Measurements from ENCODE around the gene FBXL7. TPM values are rescaled to one million over a fixed set of nuclear protein-coding genes. Genes with fewer than 3 reads are reported as not detected.

FBXL7 gene
- total and polyA plus RNA-seq, 2 experiments from 2014 or later, result 3.2 to 7.5 TPM

DNA sequence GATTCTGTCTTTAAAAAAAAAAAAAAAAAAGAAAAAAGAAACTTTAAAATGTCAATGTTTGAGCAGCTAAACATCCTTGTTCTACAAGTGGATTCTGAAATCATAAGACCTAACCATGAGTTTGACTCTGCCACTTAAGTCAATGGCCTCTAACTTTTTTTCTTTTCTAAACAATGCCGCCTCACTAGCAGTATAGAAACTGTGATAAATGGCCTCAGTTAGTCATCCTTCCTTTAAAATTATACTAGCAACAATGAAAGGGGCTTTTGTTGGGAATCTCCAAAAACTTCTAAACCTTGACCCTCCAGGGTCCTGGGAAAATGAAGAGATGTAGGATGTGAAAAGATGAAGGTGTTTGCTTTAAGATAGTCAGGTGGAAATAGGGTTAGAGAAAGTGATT is 71.1 kb downstream of the FBXL7 start:
- no peak overlapping the region for H2AFZ ChIP-seq
- DNase-seq, result no peak
- no peak overlapping the region for H3K4me2 ChIP-seq (ENCODE audit: unreplicated experiment)
- peaks cover 48% of the 10 kb centered on the region for H3K79me2 ChIP-seq (ENCODE audit: insufficient read depth)
- no peaks in the 10 kb centered on the region for H3K36me3 ChIP-seq (ENCODE audit: low read depth)
- in situ Hi-C loops (cut with MboI), result no loop called here
- no peak overlapping the region for H3K27ac ChIP-seq
- no peaks in the 10 kb centered on the region; the same call in 1 of the 2 replicates for H4K20me1 ChIP-seq (ENCODE audit: insufficient read depth)
- 93 to 98% methylated on average over 1 of the region's 1 CpG for WGBS, 2 experiments (ENCODE audit: low coverage in 1 of 2, low lambda C conversion rate in 2 of 2, missing lambda C conversion rate in 2 of 2)
- H3K4me1 ChIP-seq (ENCODE audit: insufficient read depth), result peaks cover 26% of the 10 kb centered on the region
- TF ChIP-seq EZH2phosphoT487 (IDR thresholded peaks at IDR 0.05; ENCODE audit: insufficient read depth, low read depth), result no peak
- no peak for TF ChIP-seq EZH2 (IDR thresholded peaks at IDR 0.05; ENCODE audit: insufficient read depth, poor library complexity, severe bottlenecking)
- no peaks in the 10 kb centered on the region for H3K9me3 ChIP-seq (ENCODE audit: low read depth)
- H3F3A ChIP-seq (ENCODE audit: insufficient read depth), result peaks cover 15% of the 10 kb centered on the region; the same call in 1 of the 2 replicates
- H3K9me2 ChIP-seq (ENCODE audit: insufficient read depth), result no peaks in the 10 kb centered on the region
- no peak overlapping the region for H3K4me3 ChIP-seq
- no peaks in the 10 kb centered on the region for H3K27me3 ChIP-seq (replicated peaks; ENCODE audit: insufficient read depth)
- H3K9ac ChIP-seq, result no peak overlapping the region

DNA sequence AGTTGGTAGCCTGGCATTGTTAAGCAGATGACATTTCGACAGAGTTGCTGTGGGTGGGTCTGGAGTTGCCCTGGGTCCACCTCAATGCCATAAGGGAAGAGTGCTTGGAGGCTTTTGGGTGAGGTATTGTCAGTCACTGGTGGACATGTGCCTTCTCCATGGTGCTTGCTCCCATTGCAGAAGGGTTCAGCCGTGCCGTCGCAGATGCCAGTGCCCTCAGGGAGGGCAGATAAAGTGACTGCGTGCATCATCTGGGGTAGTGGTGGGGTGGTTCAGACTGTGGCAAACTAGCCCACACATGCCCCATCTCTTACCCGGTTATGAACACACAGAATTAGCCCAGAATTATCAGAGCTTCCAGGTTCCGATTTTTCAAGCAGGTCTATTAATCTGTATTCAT is 71.6 kb downstream of the FBXL7 start:
- peaks cover under 1% of the 10 kb centered on the region; the same call in 1 of the 2 replicates for H4K20me1 ChIP-seq (ENCODE audit: insufficient read depth)

DNA sequence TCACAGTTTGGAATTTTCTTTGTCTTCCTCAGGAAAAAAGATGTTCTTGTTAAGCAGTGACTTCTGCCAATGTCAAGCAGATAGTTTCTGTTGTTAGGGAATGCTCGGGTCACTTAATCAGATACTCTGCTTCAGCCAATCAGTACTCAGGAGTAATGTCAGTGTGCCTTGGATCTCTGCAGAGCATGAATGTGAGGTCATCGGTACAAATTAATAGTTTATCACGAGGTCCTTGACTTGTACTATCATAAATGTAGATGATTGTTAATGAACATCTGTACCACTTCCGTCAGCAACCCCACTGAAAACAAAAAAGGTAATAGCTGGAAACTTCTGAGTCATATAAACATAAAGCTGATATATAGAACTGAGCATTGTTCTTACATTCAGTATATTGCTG is 73.6 kb downstream of the FBXL7 start:
- peaks cover 6% of the 10 kb centered on the region; the same call in 1 of the 2 replicates for H4K20me1 ChIP-seq (ENCODE audit: insufficient read depth)
- H3K4me3 ChIP-seq, result no peak overlapping the region
- no peak overlapping the region for H3K27ac ChIP-seq
- H3F3A ChIP-seq (ENCODE audit: insufficient read depth), result peaks cover 3% of the 10 kb centered on the region; the same call in 1 of the 2 replicates
- no peak overlapping the region for H3K4me2 ChIP-seq (ENCODE audit: unreplicated experiment)
- H3K9me3 ChIP-seq (ENCODE audit: low read depth), result no peaks in the 10 kb centered on the region
- H3K27me3 ChIP-seq (replicated peaks; ENCODE audit: insufficient read depth), result no peaks in the 10 kb centered on the region
- peaks cover 72% of the 10 kb centered on the region for H3K79me2 ChIP-seq (ENCODE audit: insufficient read depth)
- no peak for DNase-seq
- no peak overlapping the region for H2AFZ ChIP-seq
- in situ Hi-C loops (cut with MboI), result no loop called here
- H3K4me1 ChIP-seq (ENCODE audit: insufficient read depth), result peaks cover 15% of the 10 kb centered on the region
- H3K36me3 ChIP-seq (ENCODE audit: low read depth), result no peaks in the 10 kb centered on the region
- no peaks in the 10 kb centered on the region for H3K9me2 ChIP-seq (ENCODE audit: insufficient read depth)
- no peak overlapping the region for H3K9ac ChIP-seq
- TF ChIP-seq EZH2phosphoT487 (IDR thresholded peaks at IDR 0.05; ENCODE audit: insufficient read depth, low read depth), result no peak
- no peak for TF ChIP-seq EZH2 (IDR thresholded peaks at IDR 0.05; ENCODE audit: insufficient read depth, poor library complexity, severe bottlenecking)
- WGBS, 2 experiments (ENCODE audit: low coverage in 1 of 2, low lambda C conversion rate in 2 of 2, missing lambda C conversion rate in 2 of 2), result 51 to 55% methylated on average over 4 of the region's 4 CpGs

More for the DNA sequence above, 71.6 kb downstream of the FBXL7 start:
- no peaks in the 10 kb centered on the region for H3K9me2 ChIP-seq (ENCODE audit: insufficient read depth)
- no peak overlapping the region for H3K4me3 ChIP-seq
- peaks cover 10% of the 10 kb centered on the region; the same call in 1 of the 2 replicates for H3F3A ChIP-seq (ENCODE audit: insufficient read depth)
- peaks cover 52% of the 10 kb centered on the region for H3K79me2 ChIP-seq (ENCODE audit: insufficient read depth)
- no peak overlapping the region for H3K9ac ChIP-seq
- WGBS, 2 experiments (ENCODE audit: low coverage in 1 of 2, low lambda C conversion rate in 2 of 2, missing lambda C conversion rate in 2 of 2), result 97 to 99% methylated on average over 7 of the region's 7 CpGs
- H3K36me3 ChIP-seq (ENCODE audit: low read depth), result no peaks in the 10 kb centered on the region
- H3K9me3 ChIP-seq (ENCODE audit: low read depth), result no peaks in the 10 kb centered on the region
- H3K27me3 ChIP-seq (replicated peaks; ENCODE audit: insufficient read depth), result no peaks in the 10 kb centered on the region
- no peak overlapping the region for H2AFZ ChIP-seq
- in situ Hi-C loops (cut with MboI), result no loop called here
- TF ChIP-seq EZH2 (IDR thresholded peaks at IDR 0.05; ENCODE audit: insufficient read depth, poor library complexity, severe bottlenecking) (no peak), EZH2phosphoT487 (IDR thresholded peaks at IDR 0.05; ENCODE audit: insufficient read depth, low read depth) (no peak)
- peaks cover 21% of the 10 kb centered on the region for H3K4me1 ChIP-seq (ENCODE audit: insufficient read depth)
- H3K4me2 ChIP-seq (ENCODE audit: unreplicated experiment), result no peak overlapping the region
- no peak overlapping the region for H3K27ac ChIP-seq
- DNase-seq, result no peak

DNA sequence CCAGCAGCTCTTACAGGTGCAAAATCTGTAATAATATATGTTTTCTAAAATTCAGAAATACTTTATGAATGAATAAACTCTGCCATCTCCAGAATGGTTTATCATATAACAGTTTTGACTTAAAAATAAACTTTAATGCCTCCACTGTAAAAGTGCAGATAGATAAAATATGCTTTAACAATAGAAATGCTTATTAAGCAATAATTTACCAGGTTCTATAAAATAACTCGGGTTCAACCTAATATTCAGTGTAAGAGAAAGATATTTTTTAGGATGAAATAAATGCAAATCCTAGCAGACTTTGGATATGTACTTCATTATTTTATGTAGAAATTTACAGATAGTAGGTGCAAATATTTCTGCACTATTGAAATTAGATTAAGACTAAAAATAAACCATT is 74.1 kb downstream of the FBXL7 start:
- Histone ChIP-seq H3K4me3 (no peak overlapping the region), H3K9me2 (ENCODE audit: insufficient read depth) (no peaks in the 10 kb centered on the region), H3K36me3 (ENCODE audit: low read depth) (no peaks in the 10 kb centered on the region), H3K27me3 (replicated peaks; ENCODE audit: insufficient read depth) (no peaks in the 10 kb centered on the region), H3K9me3 (ENCODE audit: low read depth) (no peaks in the 10 kb centered on the region), H3K4me1 (ENCODE audit: insufficient read depth) (peaks cover 16% of the 10 kb centered on the region), H3K4me2 (ENCODE audit: unreplicated experiment) (no peak overlapping the region), H4K20me1 (ENCODE audit: insufficient read depth) (peaks cover 6% of the 10 kb centered on the region; the same call in 1 of the 2 replicates), H2AFZ (no peak overlapping the region), H3F3A (ENCODE audit: insufficient read depth) (peaks cover 3% of the 10 kb centered on the region; the same call in 1 of the 2 replicates), H3K79me2 (ENCODE audit: insufficient read depth) (peaks cover 77% of the 10 kb centered on the region), H3K9ac (no peak overlapping the region), H3K27ac (no peak overlapping the region)
- in situ Hi-C loops (cut with MboI), result no loop called here
- DNase-seq, result no peak
- WGBS, 2 experiments (ENCODE audit: low coverage in 1 of 2, low lambda C conversion rate in 2 of 2, missing lambda C conversion rate in 2 of 2), result 95 to 97% methylated on average over 1 of the region's 1 CpG
- TF ChIP-seq EZH2 (IDR thresholded peaks at IDR 0.05; ENCODE audit: insufficient read depth, poor library complexity, severe bottlenecking) (no peak), EZH2phosphoT487 (IDR thresholded peaks at IDR 0.05; ENCODE audit: insufficient read depth, low read depth) (no peak)

All from GM23248 (cell line).